NCI-H2107 (cell line): ENCODE data around the gene EXD3.

ENCODE experiments used
- DNase-seq: peaks from one replicate; lab custom pipeline; 2025; lab: John Stamatoyannopoulos, UW

The EXD3 gene

GRCh38 chr9:137317718-137318511, 105.0 kb downstream of the EXD3 start:
- DNase-seq = no peak

GRCh38 chr9:137317021-137317717, 105.8 kb downstream of the EXD3 start:
- DNase-seq = no peak

GRCh38 chr9:137316012-137316981, 106.7 kb downstream of the EXD3 start:
- DNase-seq = no peak

- no peak for DNase-seq
Observed at GRCh38 chr9:137315581-137316011, 107.4 kb downstream of the EXD3 start.

- DNase-seq = no peak
Observed at GRCh38 chr9:137314561-137315560, 108.1 kb downstream of the EXD3 start.

GRCh38 chr9:137313956-137314560, 108.9 kb downstream of the EXD3 start:
- DNase-seq = no peak

- no peak for DNase-seq
Observed at GRCh38 chr9:137313326-137313936, 109.5 kb downstream of the EXD3 start.

- no peak for DNase-seq
Observed at GRCh38 chr9:137312852-137313325, 110.1 kb downstream of the EXD3 start.

GRCh38 chr9:137311986-137312851, 110.7 kb downstream of the EXD3 start:
- DNase-seq = no peak

GRCh38 chr9:137311171-137311985, 111.6 kb downstream of the EXD3 start:
- DNase-seq = peak; percentile 64

GRCh38 chr9:137310189-137311052, 112.5 kb downstream of the EXD3 start:
- DNase-seq = peak; percentile 32

GRCh38 chr9:137309368-137310188, 113.4 kb downstream of the EXD3 start:
- no peak for DNase-seq

GRCh38 chr9:137308057-137308619, 114.8 kb downstream of the EXD3 start:
- no peak for DNase-seq

- no peak for DNase-seq
Observed at GRCh38 chr9:137307255-137308056, 115.5 kb downstream of the EXD3 start.

- no peak for DNase-seq
Observed at GRCh38 chr9:137306850-137307254, 116.1 kb downstream of the EXD3 start.
